Measurements from ENCODE around the gene SNX15.

SNX15 gene

GRCh38 chr11:65083834-65084597, 56.8 kb downstream of the SNX15 start, which contains the start of the genes CDCA5 and ZFPL1:
Gene CDCA5 (minus strand): TSS chr11:65084040. CDS start chr11:65083978, 62 bp downstream.
Gene ZFPL1 (plus strand): TSS chr11:65084222. CDS start chr11:65084699, 477 bp downstream.
- peak; percentile 93 to 96 for DNase-seq (ENCODE audit: low read depth in 2 of 2, low spot score in 1 of 2)

- DNase-seq (ENCODE audit: low read depth in 2 of 2, low spot score in 1 of 2): no peak
These were observed 57.5 kb downstream of the SNX15 start for GRCh38 chr11:65084598-65085375.

GRCh38 chr11:65085446-65085845, 58.2 kb downstream of the SNX15 start:
- no peak for DNase-seq (ENCODE audit: low read depth in 2 of 2, low spot score in 1 of 2)

- DNase-seq (ENCODE audit: low read depth in 2 of 2, low spot score in 1 of 2): no peak
These were observed 59.6 kb downstream of the SNX15 start for GRCh38 chr11:65086809-65087208.

GRCh38 chr11:65087216-65087615, 60.0 kb downstream of the SNX15 start:
- no peak for DNase-seq (ENCODE audit: low read depth in 2 of 2, low spot score in 1 of 2)

GRCh38 chr11:65087827-65088226, 60.6 kb downstream of the SNX15 start:
- DNase-seq (ENCODE audit: low read depth in 2 of 2, low spot score in 1 of 2): no peak

- DNase-seq (ENCODE audit: low read depth in 2 of 2, low spot score in 1 of 2): no peak
These were observed 62.4 kb downstream of the SNX15 start for GRCh38 chr11:65089621-65090020.

All from stimulated activated CD8-positive, alpha-beta memory T cell treated with anti-CD3 and anti-CD28 coated beads, Interleukin-4, amount 100 ng/mL, for 4 hours (primary cell).